GM12874 (cell line): ENCODE results near the gene ALOX15B.

ENCODE experiments used
- TF ChIP-seq, protein P1 (sequence below): IDR thresholded peaks from 2 replicates; pipeline ENCODE4 v1.5.1; 2011; ENCODE audit warnings: low read depth, mild to moderate bottlenecking, control low read depth, low read length, moderate library complexity; ENCODE audit not compliant: insufficient read depth

ALOX15B gene, protein sequence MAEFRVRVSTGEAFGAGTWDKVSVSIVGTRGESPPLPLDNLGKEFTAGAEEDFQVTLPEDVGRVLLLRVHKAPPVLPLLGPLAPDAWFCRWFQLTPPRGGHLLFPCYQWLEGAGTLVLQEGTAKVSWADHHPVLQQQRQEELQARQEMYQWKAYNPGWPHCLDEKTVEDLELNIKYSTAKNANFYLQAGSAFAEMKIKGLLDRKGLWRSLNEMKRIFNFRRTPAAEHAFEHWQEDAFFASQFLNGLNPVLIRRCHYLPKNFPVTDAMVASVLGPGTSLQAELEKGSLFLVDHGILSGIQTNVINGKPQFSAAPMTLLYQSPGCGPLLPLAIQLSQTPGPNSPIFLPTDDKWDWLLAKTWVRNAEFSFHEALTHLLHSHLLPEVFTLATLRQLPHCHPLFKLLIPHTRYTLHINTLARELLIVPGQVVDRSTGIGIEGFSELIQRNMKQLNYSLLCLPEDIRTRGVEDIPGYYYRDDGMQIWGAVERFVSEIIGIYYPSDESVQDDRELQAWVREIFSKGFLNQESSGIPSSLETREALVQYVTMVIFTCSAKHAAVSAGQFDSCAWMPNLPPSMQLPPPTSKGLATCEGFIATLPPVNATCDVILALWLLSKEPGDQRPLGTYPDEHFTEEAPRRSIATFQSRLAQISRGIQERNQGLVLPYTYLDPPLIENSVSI

DNA sequence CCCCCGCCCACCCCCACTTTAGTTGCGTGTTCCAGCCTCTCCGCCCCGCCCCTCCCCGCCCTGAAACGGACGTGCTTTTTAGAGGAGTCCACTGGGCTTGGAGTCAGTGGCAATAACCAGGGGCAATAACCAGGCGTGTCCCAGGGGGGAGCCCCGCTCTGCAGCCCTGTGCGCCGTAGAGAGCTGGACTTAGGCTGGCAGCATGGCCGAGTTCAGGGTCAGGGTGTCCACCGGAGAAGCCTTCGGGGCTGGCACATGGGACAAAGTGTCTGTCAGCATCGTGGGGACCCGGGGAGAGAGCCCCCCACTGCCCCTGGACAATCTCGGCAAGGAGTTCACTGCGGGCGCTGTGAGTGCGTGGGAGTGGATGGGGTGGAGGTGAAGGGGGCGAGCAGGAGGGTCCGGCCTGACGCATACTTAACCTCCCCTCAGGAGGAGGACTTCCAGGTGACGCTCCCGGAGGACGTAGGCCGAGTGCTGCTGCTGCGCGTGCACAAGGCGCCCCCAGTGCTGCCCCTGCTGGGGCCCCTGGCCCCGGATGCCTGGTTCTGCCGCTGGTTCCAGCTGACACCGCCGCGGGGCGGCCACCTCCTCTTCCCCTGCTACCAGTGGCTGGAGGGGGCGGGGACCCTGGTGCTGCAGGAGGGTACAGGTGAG, at the start of gene ALOX15B:
ALOX15B (plus strand) TSS at position 106 of the 657 bp plus-strand sequence; CDS start at position 203, 97 bp downstream.
- TF ChIP-seq, protein P1, sequence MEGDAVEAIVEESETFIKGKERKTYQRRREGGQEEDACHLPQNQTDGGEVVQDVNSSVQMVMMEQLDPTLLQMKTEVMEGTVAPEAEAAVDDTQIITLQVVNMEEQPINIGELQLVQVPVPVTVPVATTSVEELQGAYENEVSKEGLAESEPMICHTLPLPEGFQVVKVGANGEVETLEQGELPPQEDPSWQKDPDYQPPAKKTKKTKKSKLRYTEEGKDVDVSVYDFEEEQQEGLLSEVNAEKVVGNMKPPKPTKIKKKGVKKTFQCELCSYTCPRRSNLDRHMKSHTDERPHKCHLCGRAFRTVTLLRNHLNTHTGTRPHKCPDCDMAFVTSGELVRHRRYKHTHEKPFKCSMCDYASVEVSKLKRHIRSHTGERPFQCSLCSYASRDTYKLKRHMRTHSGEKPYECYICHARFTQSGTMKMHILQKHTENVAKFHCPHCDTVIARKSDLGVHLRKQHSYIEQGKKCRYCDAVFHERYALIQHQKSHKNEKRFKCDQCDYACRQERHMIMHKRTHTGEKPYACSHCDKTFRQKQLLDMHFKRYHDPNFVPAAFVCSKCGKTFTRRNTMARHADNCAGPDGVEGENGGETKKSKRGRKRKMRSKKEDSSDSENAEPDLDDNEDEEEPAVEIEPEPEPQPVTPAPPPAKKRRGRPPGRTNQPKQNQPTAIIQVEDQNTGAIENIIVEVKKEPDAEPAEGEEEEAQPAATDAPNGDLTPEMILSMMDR = no peak

DNA sequence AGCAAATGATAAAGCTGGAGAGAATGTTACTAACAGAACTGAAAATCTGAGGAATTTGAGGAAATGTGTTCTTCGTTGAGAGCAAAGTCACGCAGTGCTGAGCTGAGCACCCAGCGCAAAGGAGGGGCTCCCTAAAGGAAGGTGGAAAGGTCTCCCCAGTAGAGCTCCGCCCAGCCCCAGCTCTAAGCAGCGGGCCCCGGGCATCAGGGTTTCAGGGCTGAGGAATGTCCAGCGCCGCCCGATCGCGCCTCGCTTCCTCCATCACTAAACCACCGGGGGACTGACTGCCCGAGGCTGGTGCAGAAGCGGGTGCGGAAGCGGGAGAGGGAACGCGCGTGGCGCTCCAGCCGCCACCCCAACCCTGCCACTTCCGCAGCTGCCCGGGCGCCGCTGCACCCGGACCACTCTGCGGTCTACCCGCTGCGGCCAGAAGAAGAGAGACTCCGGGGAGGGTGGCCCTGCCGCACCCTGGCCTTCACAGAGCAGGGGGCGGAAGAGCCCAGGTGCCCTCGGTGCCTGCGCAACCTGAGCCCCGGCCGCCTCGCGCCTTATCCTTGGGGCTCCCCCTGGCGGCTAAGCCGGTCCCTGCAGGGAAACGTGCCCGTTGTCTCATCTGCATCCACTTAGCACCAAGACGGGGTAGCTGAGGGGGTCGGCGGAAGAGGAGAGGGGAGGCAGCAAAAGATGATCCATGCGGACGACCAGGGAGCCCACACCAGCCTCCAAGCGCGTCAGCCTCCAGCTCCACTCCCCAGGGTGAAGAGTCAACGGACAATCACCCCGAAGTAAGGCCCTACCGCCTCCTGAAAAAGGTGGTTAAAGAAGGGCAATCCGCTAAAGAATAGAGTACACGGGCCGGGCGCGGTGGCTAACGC, 48.8 kb upstream of the ALOX15B start:
- TF ChIP-seq, protein P1 = peak; percentile 97

DNA sequence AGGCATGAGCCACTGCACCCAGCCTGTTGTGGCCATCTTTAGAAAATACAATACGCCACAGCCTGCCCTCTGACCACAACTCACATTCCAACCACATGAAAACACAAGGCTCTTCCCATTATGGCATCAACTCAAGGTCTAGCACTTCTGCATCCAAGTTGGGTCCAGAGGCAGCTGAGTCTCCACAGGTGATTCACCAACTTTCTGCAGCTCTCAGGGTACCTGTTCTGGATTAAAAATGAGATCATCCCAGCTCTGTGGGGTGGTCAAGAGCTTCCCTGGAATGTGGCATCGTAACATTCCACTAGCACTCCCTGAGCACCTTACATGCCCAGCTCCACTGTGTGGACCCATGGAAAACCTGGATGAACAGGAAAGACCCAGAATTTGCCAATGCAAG, 46.3 kb upstream of the ALOX15B start:
- TF ChIP-seq, protein P1 = no peak

DNA sequence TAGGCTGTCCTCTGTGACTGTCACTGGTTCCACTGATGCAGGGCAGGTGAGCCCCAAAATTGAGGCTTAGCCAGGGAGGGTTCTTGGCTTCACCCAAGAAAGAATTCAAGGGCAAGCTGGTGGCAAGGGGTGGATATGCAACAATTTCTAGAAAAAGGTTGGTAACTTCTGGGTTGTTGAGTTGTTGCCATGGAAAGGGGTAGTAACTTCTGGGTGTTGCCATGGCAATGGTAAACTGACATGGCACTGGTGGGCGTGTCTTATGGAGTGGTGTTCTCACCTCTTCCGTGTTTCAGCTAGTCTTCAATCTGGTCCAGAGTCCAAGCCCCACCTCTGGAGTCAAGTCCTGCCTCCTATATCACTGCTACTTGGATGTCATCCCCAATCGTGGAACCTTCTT, 45.9 kb upstream of the ALOX15B start:
- TF ChIP-seq, protein P1 = no peak

DNA sequence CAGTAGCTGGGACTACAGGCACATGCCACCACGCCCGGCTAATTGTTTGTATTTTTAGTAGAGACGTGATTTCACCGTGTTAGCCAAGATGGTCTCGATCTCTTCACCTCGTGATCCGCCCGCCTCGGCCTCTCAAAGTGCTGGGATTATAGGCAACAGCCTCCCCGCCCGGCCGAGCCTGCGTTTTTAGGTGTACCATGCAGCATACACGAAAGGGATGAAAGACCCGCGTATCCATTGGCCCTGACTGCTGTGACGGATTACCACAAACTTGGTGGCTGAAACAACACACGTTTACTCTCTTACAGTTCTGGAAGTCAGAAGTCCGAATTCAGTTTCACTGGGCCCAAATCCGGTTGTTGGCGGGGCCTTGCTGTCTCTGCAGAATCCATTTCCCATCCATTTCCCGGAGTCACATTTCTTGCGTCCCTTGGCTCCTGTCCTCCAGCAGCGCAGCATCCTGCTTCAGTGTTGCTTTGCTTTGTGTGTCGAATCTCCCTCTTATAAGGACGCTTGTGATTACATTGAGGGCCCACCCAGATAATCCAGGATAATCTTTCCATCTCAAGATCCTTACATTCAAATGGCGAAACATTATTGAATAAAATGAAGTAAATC, 44.8 kb upstream of the ALOX15B start:
- TF ChIP-seq, protein P1 = no peak

DNA sequence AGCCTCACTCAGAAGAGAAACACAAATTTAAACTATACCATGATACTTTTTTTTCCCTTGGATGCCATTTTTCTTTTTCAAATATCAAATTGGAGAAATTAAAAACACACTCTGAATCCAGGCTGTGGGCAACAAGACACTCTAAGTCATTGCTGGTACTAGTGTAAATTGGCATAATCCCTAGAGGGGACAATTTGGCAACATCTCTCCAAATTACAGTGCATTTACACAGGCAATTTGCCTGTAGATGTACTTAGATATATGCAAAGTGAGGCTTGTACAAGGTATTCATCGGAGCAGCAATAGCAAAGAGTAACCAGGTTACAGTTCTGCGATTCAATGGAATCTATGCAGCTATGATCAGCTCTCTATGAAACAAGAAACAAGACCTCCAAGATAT, 43.1 kb upstream of the ALOX15B start:
- TF ChIP-seq, protein P1 = no peak
